ENCODE measurements around the gene NAGS.
"Not testable (repeated sequence)": the region's sequence is repeated elsewhere in the genome, so short reads cannot be mapped to it uniquely, and the experiment has no call there.

NAGS gene, protein sequence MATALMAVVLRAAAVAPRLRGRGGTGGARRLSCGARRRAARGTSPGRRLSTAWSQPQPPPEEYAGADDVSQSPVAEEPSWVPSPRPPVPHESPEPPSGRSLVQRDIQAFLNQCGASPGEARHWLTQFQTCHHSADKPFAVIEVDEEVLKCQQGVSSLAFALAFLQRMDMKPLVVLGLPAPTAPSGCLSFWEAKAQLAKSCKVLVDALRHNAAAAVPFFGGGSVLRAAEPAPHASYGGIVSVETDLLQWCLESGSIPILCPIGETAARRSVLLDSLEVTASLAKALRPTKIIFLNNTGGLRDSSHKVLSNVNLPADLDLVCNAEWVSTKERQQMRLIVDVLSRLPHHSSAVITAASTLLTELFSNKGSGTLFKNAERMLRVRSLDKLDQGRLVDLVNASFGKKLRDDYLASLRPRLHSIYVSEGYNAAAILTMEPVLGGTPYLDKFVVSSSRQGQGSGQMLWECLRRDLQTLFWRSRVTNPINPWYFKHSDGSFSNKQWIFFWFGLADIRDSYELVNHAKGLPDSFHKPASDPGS

DNA sequence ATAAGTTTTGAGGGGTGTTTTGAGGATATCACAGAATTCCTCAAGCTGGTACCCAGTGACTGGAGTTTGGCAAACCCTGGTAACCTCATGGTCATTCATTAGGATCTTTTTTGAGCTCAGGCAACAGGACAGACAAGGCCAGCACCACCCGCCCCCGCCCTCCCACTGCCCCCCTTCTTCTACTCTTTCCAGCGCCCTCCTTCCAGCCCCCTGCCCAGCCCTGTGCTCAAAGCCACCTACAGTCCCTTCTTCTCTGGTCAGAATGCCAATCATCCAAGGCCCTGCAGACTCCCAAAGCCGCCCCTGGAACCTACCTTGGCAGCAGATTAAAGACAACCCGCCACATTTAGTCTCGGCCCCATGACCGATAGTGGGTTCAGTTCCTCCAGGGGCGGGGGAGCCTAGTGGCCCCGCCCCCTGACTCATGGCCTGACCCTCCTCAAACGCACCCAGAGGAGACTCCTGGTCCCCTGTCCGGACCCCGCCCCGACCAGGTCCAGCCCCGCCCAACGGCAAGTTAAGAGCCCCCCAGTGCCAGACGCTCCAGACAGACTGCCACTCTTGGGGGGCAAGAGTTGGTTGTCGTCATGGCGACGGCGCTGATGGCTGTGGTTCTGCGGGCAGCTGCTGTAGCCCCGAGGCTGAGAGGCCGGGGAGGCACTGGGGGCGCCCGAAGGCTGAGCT, at the start of gene NAGS:
Gene NAGS (plus strand): TSS at position 546 of the 684 bp plus-strand sequence. CDS start 42 bp downstream, at position 588.
- DNase-seq = no peak

DNA sequence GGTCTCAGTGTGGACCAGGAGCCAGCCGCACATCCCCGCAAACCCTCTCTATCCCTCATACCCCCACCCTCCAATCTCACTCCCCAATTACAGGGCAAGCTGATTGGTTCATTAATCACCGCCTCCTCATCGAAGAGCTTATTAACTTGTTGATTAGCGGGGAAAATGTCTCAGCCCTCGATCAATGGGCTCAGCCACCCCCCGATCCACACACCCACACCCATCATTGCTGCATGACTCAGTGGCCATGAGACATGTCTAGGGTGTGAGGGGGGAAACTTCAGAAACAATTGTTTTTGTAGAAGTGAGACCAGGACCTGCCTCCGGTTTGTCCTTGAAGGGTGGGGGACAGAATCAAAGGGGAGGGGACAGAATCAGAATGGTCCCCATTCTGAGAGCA, 48.2 kb upstream of the NAGS start:
- no peak for DNase-seq

DNA sequence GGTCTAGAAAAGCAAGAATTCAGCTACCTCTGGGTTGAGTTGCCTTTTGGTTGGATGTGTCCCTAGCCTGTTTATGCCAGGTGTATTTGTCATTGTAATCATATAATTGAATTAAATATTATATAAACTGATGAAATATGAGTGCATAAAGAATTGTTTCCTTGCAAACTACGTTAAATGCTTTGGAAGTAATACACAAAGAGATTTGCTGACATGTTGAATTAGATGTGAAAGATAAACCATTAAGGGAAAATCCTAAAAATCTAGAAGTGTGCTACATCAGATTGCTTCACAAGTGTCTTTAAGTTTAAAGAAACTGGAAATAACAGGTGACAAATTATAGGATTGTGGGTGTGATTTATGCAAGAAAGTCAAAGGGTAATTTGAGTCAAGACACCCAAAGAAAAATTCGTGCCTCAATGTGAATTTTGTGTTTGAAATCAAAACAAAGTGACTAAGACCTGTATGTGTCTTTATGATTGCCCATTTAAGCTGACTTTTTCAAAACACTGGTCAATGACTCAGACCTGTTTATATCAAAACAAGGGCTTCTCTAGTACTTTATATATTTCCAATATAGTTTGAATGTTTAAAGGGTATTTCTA, 45.6 kb upstream of the NAGS start:
- DNase-seq = peak; percentile 24

DNA sequence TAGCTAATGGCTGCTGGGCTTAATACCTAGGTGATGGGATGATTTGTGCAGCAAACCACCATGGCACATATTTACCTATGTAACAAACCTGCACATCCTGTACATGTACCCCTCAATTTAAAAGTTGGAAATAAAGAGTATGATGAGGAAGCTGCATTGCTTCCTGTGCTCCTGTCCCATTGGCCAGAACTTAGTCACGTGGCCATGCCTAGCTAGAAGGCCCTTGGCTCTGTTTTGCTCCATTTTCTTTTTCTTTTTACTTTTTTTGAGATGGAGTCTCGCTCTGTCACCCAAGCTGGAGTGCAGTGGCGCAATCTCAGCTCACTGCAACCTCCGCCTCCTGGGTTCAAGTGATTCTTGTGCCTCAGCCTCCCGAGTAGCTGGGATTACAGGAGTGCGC, 43.1 kb upstream of the NAGS start:
- DNase-seq = not testable (repeated sequence)

DNA sequence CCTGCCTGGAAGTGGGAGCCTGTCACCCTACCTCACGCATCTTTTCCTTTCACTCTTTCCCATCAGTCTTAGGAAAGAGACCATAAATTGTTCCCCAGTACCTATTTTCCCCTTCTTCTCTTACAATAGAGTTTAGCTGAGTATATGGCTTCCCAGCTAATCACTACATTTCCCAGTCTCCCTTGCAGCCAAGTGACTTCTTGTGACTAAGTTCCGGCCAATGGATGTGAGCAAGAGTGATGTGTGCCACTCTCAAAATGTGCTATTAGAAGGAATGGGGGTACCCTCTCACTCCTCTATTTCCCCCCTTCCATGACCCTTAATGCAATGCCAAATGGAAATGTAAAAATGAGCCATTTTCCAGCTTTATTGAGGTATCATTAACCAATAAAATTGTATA, 42.5 kb upstream of the NAGS start:
- DNase-seq = no peak

DNA sequence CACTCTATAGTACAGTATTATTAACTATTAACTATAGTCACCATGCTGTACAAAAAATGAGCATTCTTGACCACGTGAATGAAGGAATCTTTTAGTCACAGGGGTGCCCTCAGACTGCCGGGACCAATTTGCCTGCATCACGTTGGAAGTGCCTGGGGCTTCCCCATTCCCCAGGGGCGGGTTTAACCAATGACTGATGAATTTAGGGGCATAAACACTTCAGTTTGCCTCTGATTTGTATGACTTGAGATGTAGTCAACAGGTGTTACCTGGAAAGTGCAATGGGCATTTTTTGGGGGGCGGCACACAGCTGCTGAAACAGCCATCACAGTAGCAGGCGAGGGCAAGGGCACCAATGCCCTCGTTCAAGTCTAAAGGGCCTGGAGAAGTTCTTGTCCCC, 41.9 kb upstream of the NAGS start:
- DNase-seq = no peak

DNA sequence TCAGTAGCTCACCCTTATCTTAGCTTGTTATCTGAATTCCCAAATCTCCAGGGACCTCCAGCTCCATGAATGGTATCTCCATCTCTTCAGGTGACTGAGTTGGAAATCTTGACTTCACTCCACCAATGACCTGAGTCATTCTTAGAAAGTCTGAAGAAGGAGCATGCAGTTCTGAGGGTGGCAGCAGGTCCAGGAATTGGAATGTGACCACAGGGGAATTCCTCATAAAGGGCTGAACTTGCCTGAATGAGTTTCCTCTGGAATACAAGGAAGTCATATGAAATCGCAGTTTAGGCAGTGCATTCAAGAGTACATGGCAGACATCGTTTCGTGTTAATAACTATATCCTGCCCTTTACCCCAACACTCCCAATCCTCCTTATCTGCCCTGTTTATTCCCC, 38.1 kb upstream of the NAGS start:
- DNase-seq = no peak

DNA sequence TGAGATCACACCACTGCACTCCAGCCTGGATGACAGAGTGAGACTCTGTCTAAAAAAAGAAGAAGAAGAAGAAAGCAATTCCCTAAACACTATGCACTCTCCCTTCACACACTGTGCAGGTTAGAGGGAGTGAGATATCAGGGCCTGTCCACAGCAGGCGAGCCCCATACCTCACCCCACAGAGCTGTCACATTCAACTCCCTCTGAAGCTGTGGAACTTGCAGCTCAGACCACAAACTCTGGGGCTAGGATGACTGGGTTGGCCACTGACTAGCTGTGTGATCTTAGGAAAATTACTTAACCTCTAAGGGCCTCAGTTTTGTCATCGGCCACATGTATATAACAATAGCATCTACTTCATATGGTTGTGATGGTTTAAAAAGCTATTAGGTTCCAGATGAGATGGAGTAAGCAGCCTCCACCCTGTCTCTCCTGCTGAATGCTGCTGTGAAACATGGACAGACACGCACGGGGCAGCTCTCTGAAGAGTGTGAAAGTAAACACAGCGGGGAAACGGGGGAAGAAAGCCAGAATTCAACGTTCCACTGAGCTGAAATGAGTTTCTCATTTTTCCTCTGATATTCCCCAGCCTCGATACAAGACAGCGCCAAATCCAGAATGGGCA, 37.1 kb upstream of the NAGS start:
- no peak for DNase-seq

DNA sequence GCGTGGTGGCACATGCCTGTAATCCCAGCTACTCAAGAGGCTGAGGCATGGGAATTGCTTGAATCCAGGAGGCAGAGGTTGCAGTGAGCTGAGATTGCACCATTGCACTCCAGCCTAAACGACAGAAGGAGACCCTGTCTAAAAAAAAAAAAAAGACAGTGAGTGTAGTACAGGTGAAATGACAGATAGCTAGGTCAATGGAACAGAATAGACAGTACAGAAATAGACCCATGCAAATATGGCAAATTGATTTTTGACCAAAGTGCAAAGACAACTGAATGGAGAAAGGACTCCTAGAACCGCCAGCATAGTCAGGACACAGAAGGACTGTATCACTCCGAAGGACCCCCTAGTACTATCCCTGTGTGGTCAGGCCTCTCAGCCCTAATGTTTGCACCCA, 34.1 kb upstream of the NAGS start:
- no peak for DNase-seq

DNA sequence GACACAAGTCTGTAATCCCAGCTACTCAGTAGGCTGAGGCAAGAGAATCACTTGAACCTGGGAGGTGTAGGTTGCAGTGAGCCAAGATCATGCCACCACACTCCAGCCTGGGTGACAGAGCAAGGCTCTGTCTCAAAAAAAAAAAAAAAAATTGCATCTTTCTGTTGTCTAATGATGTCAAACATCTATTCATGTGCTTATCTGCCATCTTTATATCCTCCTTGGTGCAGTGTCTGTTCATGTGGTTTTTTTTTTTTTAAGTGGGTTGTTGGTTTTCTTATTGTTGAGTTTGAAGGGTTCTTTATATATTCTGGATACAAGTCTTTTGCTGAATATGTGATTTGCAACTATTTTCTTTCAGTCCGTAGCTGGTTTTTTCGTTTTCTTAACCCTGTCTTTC, 33.0 kb upstream of the NAGS start:
- DNase-seq = not testable (repeated sequence)

DNA sequence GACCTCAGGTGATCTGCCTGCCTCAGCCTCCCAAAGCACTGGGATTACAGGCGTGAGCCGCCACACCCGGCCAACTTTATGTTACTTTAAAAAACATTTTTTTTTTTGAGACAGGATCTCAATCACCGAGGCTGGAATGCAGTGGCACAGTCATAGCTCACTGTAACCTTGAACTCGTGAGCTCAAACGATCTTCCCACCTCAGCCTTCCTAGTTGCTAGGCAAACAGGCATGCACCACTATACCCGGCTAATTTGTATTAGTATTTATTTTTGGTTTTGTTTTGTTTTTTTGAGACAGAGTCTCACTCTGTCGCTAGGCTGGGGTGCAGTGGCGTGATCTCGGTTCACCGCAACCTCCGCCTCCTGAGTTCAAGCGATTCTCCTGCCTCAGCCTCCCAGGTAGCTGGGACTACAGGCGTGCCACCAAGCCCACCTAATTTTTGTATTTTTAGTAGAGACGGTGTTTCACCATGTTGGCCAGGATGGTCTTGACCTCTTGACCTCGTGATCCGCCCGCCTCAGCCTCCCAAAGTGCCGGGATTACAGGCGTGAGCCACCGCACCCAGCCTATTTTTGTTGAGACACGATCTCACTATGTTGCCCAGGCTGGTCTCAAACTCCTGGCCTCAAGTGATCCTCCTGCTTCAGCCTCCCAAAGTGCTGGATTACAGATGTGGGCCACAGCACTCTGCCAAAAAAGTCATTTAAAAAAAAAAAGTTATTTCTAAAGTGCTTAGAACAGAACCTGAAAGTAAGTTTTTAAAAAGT, 31.8 kb upstream of the NAGS start:
- DNase-seq = not testable (repeated sequence)

DNA sequence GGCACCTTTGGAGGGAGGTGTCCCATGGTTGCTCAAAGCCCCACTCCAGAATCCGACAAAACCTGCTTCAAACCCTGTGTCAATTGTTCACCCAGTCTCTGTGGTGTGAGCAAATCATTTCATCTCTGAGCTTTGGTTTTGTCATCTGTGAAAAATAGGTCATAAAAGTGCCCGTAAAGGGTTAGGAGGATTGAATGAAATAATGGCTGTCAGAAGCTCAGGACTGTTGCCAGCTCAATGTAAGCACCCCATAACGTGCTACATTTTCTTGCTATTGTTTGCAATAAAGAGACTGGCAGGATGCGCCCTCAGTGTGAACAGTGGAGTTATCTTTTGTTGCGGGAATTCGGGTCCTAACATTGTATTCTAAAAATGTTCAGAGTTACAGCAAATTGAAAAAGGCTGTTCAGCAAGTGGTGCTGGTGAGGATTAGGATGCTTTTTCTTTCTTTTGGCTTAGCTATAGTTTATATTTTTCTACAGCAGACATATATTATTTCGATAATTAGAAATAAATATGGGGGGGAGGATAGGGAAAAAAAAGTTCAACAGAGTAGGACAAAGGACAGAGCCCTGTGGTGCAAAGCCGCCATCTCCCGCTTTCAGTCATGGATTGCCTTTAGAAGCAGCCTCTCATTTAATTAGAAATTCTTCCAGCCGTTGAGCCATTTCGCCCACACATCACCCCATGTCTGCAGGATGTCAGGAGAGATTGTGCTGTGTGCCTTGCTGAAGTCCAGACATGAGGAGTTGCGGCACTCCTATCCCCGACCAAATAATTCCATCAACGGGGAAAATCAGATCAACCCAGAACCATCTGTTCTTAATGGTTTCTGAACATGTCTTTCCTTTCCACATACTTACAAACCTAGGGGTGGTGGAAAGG, 29.8 kb upstream of the NAGS start:
- DNase-seq = no peak

DNA sequence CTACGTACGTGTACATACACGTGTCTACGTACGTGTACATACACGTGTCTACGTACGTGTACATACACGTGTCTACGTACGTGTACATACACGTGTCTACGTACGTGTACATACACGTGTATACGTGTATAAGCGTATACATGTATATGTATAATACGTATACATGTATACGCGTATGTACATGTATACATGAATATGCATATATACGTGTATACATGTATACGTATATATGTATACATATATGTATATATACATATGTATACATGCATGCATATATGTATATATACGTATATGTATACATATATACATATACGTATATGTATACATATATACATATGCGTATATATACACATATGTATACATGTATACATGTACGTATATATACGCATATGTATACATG, 28.5 kb upstream of the NAGS start:
- DNase-seq = no peak

DNA sequence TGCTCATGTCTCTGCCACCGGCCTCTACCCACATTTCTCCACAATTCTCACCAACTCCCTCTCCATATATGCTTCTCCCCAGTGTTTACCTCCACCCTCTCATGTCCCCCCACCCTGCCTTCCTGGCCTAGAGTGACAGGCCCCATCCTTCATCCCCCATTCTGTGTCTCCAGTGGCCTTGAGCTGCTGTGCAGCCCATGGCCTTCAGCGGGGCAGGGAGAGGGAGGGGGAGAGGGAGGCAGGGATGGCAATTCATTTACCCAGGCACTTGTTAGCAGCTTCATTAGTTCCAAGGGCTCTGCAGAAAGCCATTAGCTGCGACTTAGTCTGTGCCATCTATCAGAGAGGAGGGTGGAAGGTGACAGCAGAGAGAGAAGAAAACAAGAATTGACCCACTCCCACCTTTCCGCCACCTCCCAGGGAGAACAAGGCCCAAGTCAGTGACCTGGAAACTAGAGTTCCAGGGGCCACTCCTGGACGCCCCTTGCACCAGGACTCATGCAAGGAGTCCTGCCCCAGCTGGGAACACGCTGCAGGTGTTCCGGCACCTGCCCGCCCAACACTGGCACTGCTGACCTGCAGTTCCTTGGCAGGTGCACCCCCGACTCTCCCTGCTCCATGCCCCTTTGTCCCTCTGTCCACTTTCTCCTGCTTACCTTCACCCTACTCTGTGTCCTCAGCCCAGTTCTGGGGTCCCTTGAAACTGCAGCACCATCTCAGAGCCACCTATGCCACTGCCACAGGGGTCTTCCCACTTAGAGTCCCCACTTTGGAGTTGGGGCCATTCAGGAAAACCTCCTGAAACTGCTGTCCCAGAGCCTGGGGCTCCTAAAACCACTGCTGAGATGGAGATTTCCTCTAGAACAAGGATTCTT, 27.2 kb upstream of the NAGS start:
- no peak for DNase-seq

DNA sequence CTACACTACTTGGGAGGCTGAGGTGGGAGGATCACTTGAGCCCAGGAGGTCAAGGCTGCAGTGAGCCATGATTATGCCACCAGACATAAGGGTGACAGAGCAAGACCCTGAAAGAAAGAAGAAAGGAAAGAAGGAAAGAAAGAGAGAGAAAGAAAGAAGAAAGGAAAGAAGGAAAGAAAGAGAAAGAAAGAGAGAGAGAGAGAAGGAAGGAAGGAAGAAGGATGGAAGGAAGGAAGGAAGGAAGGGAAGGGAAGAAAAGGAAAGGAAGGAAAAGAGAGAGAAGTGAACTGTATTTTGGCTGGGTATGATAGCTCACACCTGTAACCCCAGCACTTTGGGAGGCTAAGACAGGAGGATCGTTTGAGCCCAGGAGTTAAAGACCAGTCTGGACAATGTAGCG, 26.3 kb upstream of the NAGS start:
- DNase-seq = no peak

DNA sequence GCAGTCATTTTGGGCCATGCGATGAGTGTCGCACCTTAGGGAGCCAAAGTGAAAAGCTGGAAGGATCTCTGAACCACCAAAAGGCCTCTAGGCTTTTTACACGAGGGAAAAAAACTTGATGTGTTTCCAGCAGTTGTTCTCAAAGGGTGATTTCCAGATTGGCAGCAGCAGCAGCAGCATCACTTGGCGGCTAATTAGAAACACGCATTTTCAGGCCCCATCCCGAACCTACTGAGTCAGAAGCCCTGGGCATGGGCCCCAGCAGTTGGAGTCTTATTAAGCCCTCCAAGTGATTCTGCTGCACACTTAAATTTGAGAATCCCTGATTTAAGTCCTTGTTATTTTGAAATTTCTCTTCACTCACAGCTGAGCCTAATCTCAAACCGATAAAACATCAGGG, 25.4 kb upstream of the NAGS start:
- DNase-seq = no peak

DNA sequence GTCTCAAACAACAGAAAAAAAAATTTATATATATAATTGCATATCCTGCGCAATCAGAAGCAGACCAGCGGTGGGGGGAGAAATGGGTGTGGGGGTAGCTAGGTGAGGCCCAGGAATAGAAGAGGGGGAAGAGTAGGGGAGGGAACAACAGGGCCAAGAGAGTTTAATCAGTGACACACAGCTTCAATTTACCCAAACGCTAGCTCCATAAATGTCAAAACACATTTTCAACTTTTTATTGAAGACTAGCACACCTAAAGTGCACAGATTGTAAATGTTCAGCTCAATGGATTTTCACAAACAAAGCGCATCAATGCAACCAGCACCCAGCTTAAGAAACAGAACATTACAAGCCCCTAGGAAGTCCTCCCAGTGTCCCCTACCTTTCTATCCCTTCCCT, 24.8 kb upstream of the NAGS start:
- DNase-seq = no peak

DNA sequence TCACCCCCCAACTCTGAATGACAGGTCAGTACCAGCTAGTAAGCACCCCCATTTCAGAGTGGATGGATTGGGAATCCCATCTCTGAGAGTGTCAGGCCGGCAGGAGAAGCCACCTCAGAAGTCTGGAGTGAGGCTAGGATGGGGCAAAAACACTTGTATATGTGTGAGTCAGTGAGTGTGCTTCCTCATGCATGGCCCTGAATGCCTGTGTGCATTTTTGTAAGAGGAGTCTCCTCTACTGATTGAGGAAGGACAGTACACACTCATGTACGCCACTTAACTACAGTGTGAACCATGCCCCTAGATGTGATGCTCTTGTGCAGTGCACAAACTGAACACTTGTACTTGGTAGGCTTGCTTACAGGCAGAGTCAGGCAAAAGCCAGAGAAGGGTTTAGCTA, 22.3 kb upstream of the NAGS start:
- DNase-seq = no peak

DNA sequence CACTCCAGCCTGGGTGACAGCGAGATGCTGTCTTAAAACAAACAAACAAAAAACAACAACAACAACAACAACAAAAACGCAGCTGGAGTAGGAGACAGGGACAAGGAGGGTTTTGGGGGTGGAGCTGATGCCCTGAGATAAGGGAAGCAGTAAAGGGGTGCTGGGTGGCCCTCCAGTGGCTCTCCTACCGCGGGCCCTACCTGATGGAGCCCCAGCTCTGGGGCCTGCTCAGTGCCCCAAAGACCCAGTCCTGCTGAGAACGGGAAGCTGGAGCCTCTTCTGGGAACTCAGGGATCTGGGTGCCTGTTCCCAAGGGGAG, 21.3 kb upstream of the NAGS start:
- DNase-seq = no peak

DNA sequence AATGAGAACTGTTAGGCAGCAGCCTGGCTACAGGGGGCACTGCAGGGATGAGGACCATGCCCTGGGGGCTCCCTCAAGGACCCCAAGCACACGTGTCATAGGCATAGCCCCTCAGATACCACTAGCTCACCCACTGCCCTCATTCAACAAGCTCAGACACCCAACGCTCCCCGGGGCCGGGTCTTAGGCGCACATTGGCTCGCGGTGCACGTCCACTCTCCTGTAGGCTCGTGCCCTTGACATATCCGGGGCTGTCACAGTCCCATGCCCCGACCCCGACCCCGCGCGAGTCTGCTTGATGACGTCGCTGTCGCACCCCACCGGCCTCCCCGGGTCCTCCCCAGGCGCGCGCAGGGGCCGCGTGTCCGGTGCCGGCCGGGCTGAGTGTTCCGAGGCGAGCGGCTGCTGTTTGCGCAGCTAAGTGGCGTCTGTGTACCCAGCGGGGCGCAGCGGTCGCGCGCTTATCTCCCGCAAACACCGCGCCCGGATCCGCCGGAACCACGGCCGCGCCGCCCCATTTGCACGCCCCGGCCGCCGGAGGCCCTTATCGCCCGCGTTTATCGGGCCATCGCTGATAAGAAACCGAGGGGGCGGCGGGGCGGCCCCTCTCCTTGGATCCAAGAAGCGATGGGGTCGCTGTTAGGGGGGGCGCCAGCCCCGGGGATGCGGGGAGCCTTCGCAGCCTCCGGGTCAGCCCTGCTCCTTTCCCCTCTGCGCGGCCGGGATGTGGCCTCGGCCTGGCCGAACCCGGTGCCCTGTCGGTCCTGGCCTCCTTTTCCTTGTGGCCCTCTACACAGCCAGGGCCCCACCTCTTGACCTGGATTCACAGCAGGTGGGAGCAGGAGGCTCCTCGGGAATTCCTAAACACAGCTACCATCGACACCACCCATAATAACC, 20.7 kb upstream of the NAGS start:
- DNase-seq = no peak

Data from activated CD4-positive, alpha-beta T cell treated with anti-CD3 and anti-CD28 coated beads, Interleukin-2, amount 50 U/mL, for 16 hours (primary cell).